Endodermal cell (in vitro differentiated cells): ENCODE measurements around the gene SLC6A18. TPM values are rescaled to one million over a fixed set of nuclear protein-coding genes. Genes with fewer than 3 reads are reported as not detected.

ENCODE experiments used
- DNase-seq: peaks from one replicate; pipeline ENCODE4 v3.0.0-alpha.2; 2017
- H3K27ac ChIP-seq: 2 replicates; pipeline ENCODE4 v1.5.1; 2013; ENCODE audit warnings: mild to moderate bottlenecking, low read depth, low read length, moderate library complexity
- H3K27me3 ChIP-seq: 2 replicates; pipeline ENCODE4 v1.6.1; 2013; ENCODE audit warnings: mild to moderate bottlenecking, low read length, moderate library complexity; ENCODE audit not compliant: insufficient read depth, control insufficient read depth, poor library complexity, severe bottlenecking
- H3K36me3 ChIP-seq: 2 replicates; pipeline ENCODE4 v1.7.0; 2013; ENCODE audit warnings: mild to moderate bottlenecking, low read length, moderate library complexity; ENCODE audit not compliant: control insufficient read depth, insufficient read depth
- H3K4me1 ChIP-seq: one replicate; pipeline ENCODE4 v1.7.0; 2013; ENCODE audit warnings: low read length; ENCODE audit not compliant: control insufficient read depth, insufficient read depth
- H3K4me3 ChIP-seq: 2 replicates; pipeline ENCODE4 v1.5.1; 2013; ENCODE audit warnings: mild to moderate bottlenecking, low read length, moderate library complexity
- H3K9ac ChIP-seq: 2 replicates; pipeline ENCODE4 v1.6.1; 2013; ENCODE audit warnings: mild to moderate bottlenecking, low read length, moderate library complexity; ENCODE audit not compliant: poor library complexity, severe bottlenecking; ENCODE audit errors: extremely low read depth
- H3K9me3 ChIP-seq: 2 replicates; pipeline ENCODE4 v1.6.1; 2013; ENCODE audit warnings: mild to moderate bottlenecking, low read length, moderate library complexity; ENCODE audit not compliant: control insufficient read depth
- H3K27ac Mint-ChIP-seq: 2 replicates; pipeline ENCODE4 v1.8.0; 2020; ENCODE audit warnings: mixed read lengths
- H3K27me3 Mint-ChIP-seq: 2 replicates; pipeline ENCODE4 v1.8.0; 2021; ENCODE audit warnings: mild to moderate bottlenecking, mixed read lengths; ENCODE audit not compliant: insufficient read depth
- H3K36me3 Mint-ChIP-seq: 2 replicates; pipeline ENCODE4 v1.8.0; 2020; ENCODE audit warnings: low read depth, mixed read lengths
- H3K4me1 Mint-ChIP-seq: 2 replicates; pipeline ENCODE4 v1.8.0; 2020; ENCODE audit warnings: mixed read lengths
- H3K4me3 Mint-ChIP-seq: 2 replicates; pipeline ENCODE4 v1.8.0; 2020; ENCODE audit warnings: mild to moderate bottlenecking, moderate library complexity, mixed read lengths
- H3K9me3 Mint-ChIP-seq: 2 replicates; pipeline ENCODE4 v1.8.0; 2020; ENCODE audit warnings: mild to moderate bottlenecking, mixed read lengths
- WGBS, 2 experiments: methylation state at CpG; one replicate each; pipeline versions ENCODE4 v1.1.5 to v1.1.7; 2013; ENCODE audit warnings: missing lambda C conversion rate in 2 of 2, mixed read lengths in 1 of 2; ENCODE audit not compliant: insufficient coverage in 1 of 2, insufficient read length in 1 of 2; 5-methylcytosine and 5-hydroxymethylcytosine counted together
- total RNA-seq, 2 donors: library from RNA; stranded (reverse); fragmentation: NEBNext Ultra II Directional in 1 of 2; extraction: Animal tissue kit (Norgen Biotek cat#: 25700) in 1 of 2; gene quantifications; 2 replicates in 1 of 2; 3 replicates in 1 of 2; pipeline ENCODE4 v1.2.1, GENCODE V29; 2021
- TF ChIP-seq, protein P1 (sequence below): fragments of 200-600 bp; sonication (generic); conservative IDR thresholded peaks from 2 replicates; pipeline ENCODE4 v1.5.0; 2021; ENCODE audit warnings: antibody characterized with exemption, mild to moderate bottlenecking

Gene SLC6A18
- total RNA-seq, 2 donors from 2014 or later = not detected

DNA sequence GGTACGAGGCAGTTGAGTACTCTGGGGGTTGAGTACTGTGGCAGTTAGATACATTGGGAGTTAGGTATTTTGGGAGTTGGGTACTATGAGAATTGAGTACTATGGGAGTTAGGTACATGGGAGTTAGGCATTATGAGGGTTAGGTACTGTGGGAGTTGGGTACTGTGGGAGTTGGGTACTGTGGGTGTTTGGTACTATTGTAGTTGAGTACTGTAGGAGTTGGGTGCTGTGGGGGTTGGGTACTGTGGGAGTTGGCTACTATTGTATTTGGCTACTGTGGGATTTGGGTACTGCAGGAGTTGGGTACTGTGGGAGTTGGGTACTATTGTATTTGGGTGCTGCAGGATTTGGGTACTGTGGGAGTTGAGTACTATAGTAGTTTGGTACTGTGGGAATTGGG, 28.6 kb upstream of the SLC6A18 start:
- Histone ChIP-seq H3K4me1 (no peaks in the 10 kb centered on the region), H3K9me3 (no peaks in the 10 kb centered on the region), H3K27me3 (peaks cover 31% of the 10 kb centered on the region), H3K36me3 (no peaks in the 10 kb centered on the region), H3K4me3 (no peak overlapping the region), H3K27ac (no peak overlapping the region), H3K9ac (no peak overlapping the region)
- Mint-ChIP-seq H3K4me1 (no peaks in the 10 kb centered on the region), H3K9me3 (no peaks in the 10 kb centered on the region), H3K36me3 (no peaks in the 10 kb centered on the region), H3K27ac (no peak overlapping the region), H3K4me3 (no peak overlapping the region), H3K27me3 (peaks cover 6% of the 10 kb centered on the region)
- TF ChIP-seq, protein P1, sequence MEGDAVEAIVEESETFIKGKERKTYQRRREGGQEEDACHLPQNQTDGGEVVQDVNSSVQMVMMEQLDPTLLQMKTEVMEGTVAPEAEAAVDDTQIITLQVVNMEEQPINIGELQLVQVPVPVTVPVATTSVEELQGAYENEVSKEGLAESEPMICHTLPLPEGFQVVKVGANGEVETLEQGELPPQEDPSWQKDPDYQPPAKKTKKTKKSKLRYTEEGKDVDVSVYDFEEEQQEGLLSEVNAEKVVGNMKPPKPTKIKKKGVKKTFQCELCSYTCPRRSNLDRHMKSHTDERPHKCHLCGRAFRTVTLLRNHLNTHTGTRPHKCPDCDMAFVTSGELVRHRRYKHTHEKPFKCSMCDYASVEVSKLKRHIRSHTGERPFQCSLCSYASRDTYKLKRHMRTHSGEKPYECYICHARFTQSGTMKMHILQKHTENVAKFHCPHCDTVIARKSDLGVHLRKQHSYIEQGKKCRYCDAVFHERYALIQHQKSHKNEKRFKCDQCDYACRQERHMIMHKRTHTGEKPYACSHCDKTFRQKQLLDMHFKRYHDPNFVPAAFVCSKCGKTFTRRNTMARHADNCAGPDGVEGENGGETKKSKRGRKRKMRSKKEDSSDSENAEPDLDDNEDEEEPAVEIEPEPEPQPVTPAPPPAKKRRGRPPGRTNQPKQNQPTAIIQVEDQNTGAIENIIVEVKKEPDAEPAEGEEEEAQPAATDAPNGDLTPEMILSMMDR = no peak
- WGBS, 2 experiments = 82% methylated on average over 1 of the region's 1 CpG; no CpG with 5 or more reads in 1 of the 2 experiments
- no peak for DNase-seq

DNA sequence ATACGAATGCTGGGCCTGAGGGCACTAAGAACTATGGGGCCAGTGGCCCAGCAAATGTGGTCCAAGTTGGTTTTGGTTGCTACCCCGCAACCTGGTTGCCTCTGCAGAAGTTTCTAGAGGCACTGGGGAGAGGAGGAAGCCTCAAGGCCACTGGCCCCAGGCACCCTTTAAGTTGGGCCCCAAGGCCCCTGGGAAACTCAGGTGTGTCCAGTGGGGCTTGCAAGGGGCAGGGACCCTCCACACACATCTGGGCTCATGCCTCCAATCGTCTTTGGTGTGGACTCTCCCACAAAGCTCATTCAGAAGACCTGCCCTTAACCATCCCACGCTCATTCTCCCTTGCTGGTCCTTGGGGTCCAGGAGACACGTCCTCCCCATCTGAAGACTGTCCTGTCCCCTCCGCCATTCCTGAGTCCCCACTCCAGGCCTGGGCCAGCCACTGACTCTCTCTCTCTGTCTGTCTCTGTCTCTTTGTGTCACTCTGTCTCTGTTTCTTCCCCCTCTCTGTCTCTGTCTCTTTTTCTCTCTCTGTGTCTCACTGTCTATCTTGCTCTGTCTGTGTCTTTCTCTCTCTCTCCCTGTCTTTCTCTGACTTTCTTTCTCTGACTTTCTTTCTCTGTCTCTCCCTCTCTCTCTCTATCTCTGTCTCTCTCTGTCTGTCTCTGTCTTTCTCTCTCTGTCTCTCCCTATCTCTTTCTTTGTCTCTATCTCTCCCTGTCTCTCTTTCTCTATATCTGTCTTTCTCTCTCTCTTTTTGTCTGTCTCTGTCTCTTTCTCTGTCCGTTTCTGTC, 27.1 kb upstream of the SLC6A18 start:
- H3K9me3 ChIP-seq = no peaks in the 10 kb centered on the region
- no peaks in the 10 kb centered on the region for H3K36me3 ChIP-seq
- H3K9ac ChIP-seq = no peak overlapping the region
- Mint-ChIP-seq H3K27ac (no peak overlapping the region), H3K4me1 (no peaks in the 10 kb centered on the region), H3K27me3 (peaks cover 3% of the 10 kb centered on the region), H3K36me3 (no peaks in the 10 kb centered on the region), H3K9me3 (no peaks in the 10 kb centered on the region), H3K4me3 (no peak overlapping the region)
- H3K4me3 ChIP-seq = no peak overlapping the region
- H3K4me1 ChIP-seq = no peaks in the 10 kb centered on the region
- 93 to 94% methylated on average over 6 to 7 of the region's 7 CpGs for WGBS, 2 experiments
- TF ChIP-seq, protein P1 = no peak
- DNase-seq = no peak
- H3K27ac ChIP-seq = no peak overlapping the region
- H3K27me3 ChIP-seq = peaks cover 21% of the 10 kb centered on the region

DNA sequence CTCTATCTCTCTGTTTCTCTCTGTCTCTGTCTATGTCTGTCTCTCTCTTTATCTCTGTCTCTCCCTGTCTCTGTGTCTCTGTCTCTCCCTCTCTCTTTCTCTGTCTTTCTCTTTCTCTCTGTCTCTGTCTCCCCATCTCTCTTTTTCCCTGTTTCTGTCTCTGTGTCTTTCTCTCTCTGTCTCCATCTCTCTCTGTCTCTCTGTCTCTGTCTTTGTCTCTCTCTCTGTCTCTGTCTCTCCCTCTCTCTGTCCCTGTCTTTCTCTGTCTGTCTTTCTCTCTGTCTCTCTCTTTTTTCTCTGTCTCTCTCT, 25.9 kb upstream of the SLC6A18 start:
- no peaks in the 10 kb centered on the region for H3K36me3 ChIP-seq
- peaks cover 2% of the 10 kb centered on the region for H3K27me3 Mint-ChIP-seq
- H3K4me1 ChIP-seq = no peaks in the 10 kb centered on the region
- H3K9me3 Mint-ChIP-seq = no peaks in the 10 kb centered on the region
- H3K27ac Mint-ChIP-seq = no peak overlapping the region
- TF ChIP-seq, protein P1 = no peak
- no peak overlapping the region for H3K4me3 ChIP-seq
- no peaks in the 10 kb centered on the region for H3K4me1 Mint-ChIP-seq
- no peaks in the 10 kb centered on the region for H3K36me3 Mint-ChIP-seq
- no peak overlapping the region for H3K9ac ChIP-seq
- no peak overlapping the region for H3K4me3 Mint-ChIP-seq
- no peaks in the 10 kb centered on the region for H3K9me3 ChIP-seq
- no peak overlapping the region for H3K27ac ChIP-seq
- DNase-seq = no peak
- peaks cover 14% of the 10 kb centered on the region for H3K27me3 ChIP-seq
